Endometrium (tissue), 2 donors: Measurements from ENCODE around the gene MED12L.

Experiments
- FAIRE-seq: peaks from 2 replicates; lab custom pipeline; 2012; peaks lifted over from hg19 to GRCh38; lab: Jason Lieb, UNC
- donor health status: control.
- donor health status: control.

The MED12L gene

GRCh38 chr3:151328298-151328995, 243.0 kb downstream of the MED12L start:
- no peak for FAIRE-seq

- no peak for FAIRE-seq
These were observed 243.9 kb downstream of the MED12L start, which contains the start of gene P2RY13 for GRCh38 chr3:151329363-151329762. Gene P2RY13, minus strand, starts transcription at chr3:151329549. Its CDS starts 21 bp downstream, at chr3:151329528.

DNA sequence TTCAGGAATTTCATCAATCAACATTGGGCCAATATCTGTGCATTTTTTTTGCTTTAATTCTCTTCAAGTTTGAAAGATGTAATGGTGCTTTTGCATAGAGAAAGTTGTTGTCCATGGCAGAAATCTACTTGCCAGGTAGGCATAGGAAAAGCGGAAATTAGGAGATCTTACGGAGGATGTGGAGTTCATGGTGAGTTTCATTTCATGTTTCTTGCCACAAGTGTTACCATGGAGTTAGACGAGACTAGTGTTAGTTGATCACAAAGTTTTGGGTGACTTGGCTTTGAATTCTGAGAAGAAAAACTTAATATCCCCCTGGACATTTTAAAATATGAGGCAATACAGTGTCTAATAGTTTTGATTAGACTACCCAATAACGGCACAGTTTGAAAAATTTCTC, 244.9 kb downstream of the MED12L start:
- no peak for FAIRE-seq

- FAIRE-seq: no peak
These were observed 245.4 kb downstream of the MED12L start for GRCh38 chr3:151330899-151331298.

DNA sequence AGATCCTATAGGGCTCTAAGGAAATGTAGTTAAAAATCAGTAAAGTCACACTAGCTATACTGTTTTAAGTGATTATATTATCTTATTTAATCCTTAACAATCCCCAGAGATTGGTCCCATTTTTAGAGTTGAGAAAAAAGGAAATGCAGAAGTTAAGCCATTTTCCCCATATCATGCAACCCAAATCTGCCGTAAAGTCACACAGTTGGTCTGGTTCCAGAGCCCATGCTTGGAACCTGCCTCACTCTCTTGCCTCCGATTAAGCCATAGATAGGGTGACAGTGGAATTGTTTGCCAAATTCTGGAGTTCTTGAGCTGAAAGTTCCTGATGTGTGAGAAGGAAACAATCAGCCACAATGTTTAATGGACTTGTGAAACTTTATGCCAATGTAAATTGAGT, 246.2 kb downstream of the MED12L start:
- FAIRE-seq: no peak

- no peak for FAIRE-seq
These were observed 260.4 kb downstream of the MED12L start for GRCh38 chr3:151345859-151346258.

DNA sequence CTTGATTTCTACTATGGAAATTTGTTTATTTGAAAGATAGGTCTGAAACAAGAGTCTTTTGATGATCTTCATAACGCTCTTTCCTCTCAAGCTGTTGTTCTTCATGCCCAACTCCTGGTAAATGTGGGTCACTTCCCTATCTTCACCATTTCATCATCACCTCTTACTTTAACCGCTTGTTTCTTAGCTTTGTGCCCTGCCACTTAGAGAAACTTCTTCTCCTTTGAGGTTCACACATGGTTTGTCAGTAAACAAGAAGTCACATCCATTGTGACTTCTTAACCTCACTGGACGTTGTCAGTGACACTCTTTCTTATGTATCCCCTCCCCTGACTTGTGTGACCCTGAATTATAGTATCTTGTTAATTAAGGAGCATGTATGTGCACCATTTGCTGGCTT, 260.8 kb downstream of the MED12L start:
- no peak for FAIRE-seq

DNA sequence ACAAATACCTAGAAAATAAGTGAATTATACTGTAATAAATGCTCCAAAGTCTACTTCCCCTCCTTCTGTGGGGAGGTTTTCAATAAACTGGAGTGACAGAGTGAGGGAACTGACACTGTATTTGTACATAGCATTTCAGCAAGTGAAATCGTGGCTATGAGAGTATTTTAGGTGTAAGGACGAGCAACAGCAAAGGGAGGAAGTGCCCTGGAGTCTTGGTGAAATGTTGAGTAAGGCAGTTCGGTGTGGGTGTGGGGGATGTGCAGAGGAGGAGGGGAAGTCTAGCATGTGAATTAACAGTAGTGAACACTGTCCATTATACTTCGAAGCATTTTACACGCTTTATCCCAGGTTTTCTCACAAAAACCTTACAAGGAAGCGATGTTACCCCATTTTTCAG, 262.0 kb downstream of the MED12L start:
- FAIRE-seq: no peak

DNA sequence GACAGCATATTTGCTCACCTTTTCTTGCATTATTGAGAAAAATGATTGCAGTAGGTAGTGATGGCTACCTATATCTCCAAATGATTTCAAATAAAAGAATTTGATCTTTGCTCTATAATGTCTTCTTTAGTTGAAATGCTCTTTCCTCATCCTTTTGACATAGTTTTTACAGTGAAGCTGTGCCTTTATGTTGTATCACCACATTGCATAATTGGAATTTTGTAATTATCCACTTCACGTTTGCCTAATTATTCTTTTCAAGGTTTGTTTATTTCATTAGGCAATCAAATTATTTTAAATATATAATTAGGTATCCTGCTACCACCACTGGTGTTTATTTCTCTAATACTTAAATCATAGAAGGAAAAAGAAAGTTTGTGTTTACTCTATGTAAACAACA, 265.2 kb downstream of the MED12L start:
- no peak for FAIRE-seq

DNA sequence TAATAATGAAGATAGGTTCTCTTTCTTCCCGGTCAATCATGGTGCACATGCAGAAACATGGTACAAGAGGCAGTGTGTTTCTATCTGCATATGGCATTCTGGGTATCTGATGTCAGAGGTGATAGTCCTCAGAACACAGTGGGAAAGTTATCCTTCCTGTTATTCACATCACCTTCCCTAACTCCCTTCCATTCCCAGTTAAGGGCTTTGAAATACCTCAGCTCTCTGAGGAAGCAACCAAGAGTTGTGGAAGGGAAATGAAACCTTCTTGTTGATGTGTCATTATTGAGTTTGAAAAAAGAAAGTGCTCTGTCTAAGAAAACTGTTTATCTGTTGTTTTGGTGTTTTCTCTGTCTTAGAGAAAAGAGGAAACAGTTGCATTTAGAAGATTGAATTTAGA, 265.8 kb downstream of the MED12L start:
- FAIRE-seq: no peak

- FAIRE-seq: no peak
These were observed 266.2 kb downstream of the MED12L start for GRCh38 chr3:151351648-151352047.

DNA sequence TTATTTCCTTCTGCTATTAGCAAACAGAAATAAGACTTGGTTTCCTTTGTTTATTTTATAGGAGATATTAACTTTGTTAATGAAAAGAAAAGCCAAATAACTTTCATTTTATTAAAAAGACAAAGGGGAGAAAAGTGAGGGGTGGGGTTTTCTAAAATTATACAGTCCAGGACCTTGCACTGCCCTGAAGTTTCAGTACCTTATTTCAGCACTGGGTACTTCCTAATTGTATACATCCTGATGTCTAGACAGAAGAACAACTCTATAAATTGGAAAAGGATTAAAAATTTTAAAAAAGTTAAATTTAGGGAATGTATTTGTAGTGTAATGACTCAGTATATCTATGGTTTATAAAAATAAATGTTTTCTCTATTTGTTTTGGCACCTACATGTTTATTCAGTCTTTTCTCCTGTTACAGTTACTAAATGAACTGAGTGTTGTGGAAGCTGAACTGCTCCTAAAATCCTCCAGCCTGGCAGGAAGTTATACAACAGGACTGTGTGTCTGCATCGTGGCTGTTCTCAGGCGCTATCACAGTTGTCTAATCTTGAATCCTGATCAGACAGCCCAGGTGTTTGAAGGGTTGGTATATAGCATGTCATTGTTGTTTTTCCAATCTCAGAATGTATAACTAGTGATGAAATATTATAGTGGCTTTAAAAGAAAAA, 271.5 kb downstream of the MED12L start:
- FAIRE-seq: no peak

- no peak for FAIRE-seq
These were observed 272.0 kb downstream of the MED12L start for GRCh38 chr3:151357463-151357850.

DNA sequence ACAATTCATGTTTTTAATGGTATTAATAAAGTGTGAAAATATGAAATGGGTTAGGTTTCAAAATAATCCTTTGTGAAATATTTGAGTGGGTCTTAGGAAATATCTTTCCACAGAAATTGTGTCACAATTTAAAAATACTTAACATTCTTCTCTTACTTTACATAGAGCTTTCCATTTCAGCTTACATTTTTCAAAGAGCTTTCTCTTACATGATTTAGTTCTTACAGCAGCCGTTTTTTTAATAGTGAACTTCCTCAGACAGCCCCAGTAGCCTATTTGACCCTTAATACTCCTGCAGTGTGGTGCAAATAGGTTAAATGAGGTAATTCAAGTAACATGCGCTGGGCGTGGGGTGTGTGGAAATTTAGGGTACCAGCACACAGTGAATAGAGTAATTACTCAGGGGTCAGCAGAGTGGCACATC, 277.3 kb downstream of the MED12L start:
- FAIRE-seq: no peak

GRCh38 chr3:151366993-151367392, 281.5 kb downstream of the MED12L start:
- FAIRE-seq: no peak

GRCh38 chr3:151367448-151367847, 282.0 kb downstream of the MED12L start:
- no peak for FAIRE-seq

DNA sequence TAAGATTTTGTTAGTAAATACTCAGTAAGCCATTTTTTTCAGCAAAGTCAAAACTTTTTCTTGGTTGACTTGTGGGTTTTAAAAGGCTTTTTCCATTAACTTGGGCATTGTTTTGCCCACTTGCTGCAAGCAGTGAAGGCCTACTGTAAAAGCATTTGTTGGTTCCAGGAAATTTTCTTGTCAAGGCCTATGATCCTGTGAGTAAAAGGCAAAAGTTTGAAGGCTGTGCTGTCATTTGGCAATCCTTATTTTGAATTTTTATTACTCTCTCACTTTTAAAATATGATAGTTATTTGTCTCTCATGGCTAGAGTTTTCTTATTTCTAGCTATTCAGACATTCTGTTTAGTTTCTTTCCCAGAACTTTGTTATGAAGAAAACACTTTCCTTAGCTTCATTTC, 286.1 kb downstream of the MED12L start:
- no peak for FAIRE-seq

GRCh38 chr3:151372063-151372820, 286.8 kb downstream of the MED12L start:
- no peak for FAIRE-seq

DNA sequence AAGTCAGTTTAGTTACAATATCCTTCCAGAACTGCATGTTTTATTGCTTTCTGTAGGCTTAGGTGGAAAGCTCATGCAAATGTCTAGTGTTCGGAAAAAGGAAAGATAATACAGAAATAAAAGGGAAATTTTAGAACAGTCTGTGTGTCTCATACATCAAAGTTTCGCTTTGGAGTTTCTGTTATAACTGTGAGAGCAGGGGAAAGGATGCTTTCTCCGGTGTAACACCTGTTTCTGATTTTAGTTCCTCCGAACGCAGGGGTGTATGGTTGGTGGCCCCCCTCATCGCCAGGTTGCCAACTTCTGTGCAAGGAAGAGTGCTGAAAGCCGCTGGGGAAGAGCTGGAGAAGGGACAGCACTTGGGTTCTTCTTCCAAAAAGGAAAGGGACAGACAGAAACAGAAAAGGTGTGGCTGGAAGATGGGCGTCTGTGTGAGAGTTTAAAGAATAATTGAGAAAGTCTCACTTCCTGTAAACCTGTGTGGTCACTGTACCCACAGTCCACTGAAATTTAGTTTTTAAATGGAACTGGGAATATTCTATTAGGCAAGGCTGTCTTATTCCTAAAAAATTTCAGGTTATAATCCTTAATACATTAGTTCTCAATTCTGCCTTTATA, 292.4 kb downstream of the MED12L start:
- FAIRE-seq: no peak

DNA sequence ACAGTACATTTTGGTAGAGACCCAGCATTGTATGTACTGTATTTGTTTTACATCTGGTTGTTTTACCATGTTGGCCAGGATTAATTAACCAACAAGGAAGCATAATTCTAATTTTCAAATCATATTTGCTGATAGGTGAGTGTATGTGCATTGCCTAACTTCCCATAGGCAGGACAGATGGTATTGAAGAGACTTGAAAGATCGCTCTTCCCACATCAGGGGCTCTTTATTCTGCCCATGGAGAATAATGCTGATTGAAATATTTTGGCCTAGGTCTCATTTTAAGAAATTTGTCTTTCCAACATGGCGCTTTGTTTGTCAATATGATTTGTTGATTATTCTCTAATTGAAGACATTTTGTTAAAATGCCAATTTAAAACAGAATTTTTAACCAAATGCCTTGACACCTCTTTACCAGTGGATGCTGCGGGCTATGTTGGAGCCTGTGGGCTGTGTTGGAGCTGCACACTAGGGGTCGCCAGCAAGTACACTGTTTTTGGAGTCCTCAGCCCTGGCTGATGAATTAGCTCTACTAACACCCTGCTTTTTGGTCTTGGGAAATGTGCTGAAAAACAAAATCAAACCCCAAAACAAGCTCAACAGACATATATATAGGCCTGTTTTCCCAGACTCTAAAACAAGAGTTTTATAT, 293.7 kb downstream of the MED12L start:
- no peak for FAIRE-seq

- no peak for FAIRE-seq
These were observed 297.2 kb downstream of the MED12L start for GRCh38 chr3:151382671-151383070.

DNA sequence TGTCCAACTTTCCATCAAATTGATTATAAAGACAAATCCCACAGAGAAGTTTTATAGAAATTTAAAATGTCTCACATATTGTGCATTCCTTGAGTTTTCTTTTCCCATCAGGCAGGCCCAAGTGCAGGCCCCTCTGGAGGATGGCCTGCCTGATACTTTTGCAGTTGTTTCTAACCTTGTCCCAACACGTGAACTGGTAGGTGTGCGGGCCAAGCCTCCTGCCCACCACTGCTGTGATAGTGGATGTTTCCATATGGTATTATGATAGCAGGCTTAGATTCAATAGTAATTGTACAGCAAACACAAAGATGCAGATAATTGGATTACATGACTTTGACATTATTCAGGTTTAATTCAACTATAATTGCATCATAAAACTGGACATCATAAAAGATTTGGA, 297.6 kb downstream of the MED12L start:
- no peak for FAIRE-seq
